HG02588 (cell line): Measurements from ENCODE around the gene CPM.
A peak's percentile ranks its signal among the peaks of the same experiment; 100 is the strongest.
"Not testable (repeated sequence)": the region's sequence is repeated elsewhere in the genome, so short reads cannot be mapped to it uniquely, and the experiment has no call there.

Experiments
- ATAC-seq: cut with Tn5 transposase; IDR thresholded peaks from one replicate; pipeline ENCODE4 v1.9.1; 2021; ENCODE audit warnings: mild to moderate bottlenecking, moderate library complexity; ENCODE audit not compliant: unreplicated experiment

Gene CPM

GRCh38 chr12:68809190-68810026 is 123.6 kb downstream of the CPM start:
- ATAC-seq = no peak

- peak; percentile 49 for ATAC-seq
These were observed 124.4 kb downstream of the CPM start for GRCh38 chr12:68808388-68809189.

GRCh38 chr12:68807576-68808387 is 125.2 kb downstream of the CPM start, which contains the start of gene MDM2:
Gene MDM2, plus strand, starts transcription at chr12:68808177. Its CDS starts 301 bp downstream, at chr12:68808478.
- peak; percentile 68 for ATAC-seq

GRCh38 chr12:68807274-68807575 is 125.7 kb downstream of the CPM start:
- not testable (repeated sequence) for ATAC-seq

- no peak for ATAC-seq
These were observed 126.3 kb downstream of the CPM start for GRCh38 chr12:68806488-68807237.

- no peak for ATAC-seq
These were observed 127.3 kb downstream of the CPM start for GRCh38 chr12:68805592-68806120.

- ATAC-seq = no peak
These were observed 128.0 kb downstream of the CPM start for GRCh38 chr12:68804657-68805591.

GRCh38 chr12:68803948-68804656 is 128.9 kb downstream of the CPM start:
- no peak for ATAC-seq

- ATAC-seq = not testable (repeated sequence)
These were observed 129.9 kb downstream of the CPM start for GRCh38 chr12:68802911-68803651.

- ATAC-seq = not testable (repeated sequence)
These were observed 130.6 kb downstream of the CPM start for GRCh38 chr12:68802372-68802745.
